Memory B cell (primary cell): Measurements from ENCODE around the gene GRK6.

Experiments used
- ATAC-seq: fragments of 150-1000 bp; cut with Tn5 transposase; 2 replicates; pipeline ENCODE4 v1.10.0; 2021; ENCODE audit warnings: low read depth, mild to moderate bottlenecking, moderate library complexity
- DNase-seq, 2 donors: peaks; one replicate each; pipeline ENCODE4 v3.0.0; 2022; ENCODE audit warnings: low spot score in 2 of 2
- H3K27ac Mint-ChIP-seq: one replicate; pipeline ENCODE4 v1.8.0; 2022; ENCODE audit warnings: mild to moderate bottlenecking, moderate library complexity, mixed read lengths
- H3K27me3 Mint-ChIP-seq: one replicate; pipeline ENCODE4 v1.8.0; 2022; ENCODE audit warnings: mixed read lengths
- H3K36me3 Mint-ChIP-seq: one replicate; pipeline ENCODE4 v1.8.0; 2022; ENCODE audit warnings: mild to moderate bottlenecking, mixed read lengths
- H3K4me1 Mint-ChIP-seq: one replicate; pipeline ENCODE4 v1.8.0; 2022; ENCODE audit warnings: mixed read lengths
- H3K4me3 Mint-ChIP-seq: one replicate; pipeline ENCODE4 v1.8.0; 2022; ENCODE audit warnings: mild to moderate bottlenecking, moderate library complexity, mixed read lengths
- H3K9me3 Mint-ChIP-seq: one replicate; pipeline ENCODE4 v1.8.0; 2022; ENCODE audit warnings: mixed read lengths

Gene GRK6

GRCh38 chr5:177490311-177490991 lies 64.0 kb downstream of the GRK6 start:
- Mint-ChIP-seq H3K4me1 (peaks cover 31% of the 10 kb centered on the region), H3K27ac (peak overlapping the region; percentile 16), H3K4me3 (no peak overlapping the region)

DNA sequence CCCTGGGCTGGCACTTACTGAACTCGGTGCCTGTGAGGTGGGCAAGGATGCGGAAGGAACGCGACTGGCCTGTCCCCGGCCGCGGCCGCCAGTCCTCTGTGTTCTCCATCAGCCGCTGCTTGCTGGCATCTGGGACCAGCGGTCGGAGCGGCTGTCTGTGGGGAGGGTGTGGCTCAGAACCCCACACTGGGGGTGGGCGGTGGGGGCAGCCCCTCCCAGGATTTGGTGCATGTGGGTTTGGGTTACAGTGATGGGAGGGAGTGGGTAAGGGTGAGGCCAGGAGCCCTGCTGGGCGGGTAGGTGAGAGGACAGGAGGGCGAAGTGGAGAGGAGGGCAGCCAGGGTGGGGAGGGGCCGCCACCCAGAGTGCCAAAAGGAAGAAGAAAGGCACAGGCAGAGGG lies 64.5 kb downstream of the GRK6 start:
- ATAC-seq: no peak
- H3K4me1 Mint-ChIP-seq: peaks cover 31% of the 10 kb centered on the region

More at GRCh38 chr5:177490311-177490991, 64.0 kb downstream of the GRK6 start:
- H3K9me3 Mint-ChIP-seq: no peaks in the 10 kb centered on the region
- ATAC-seq (no peak), DNase-seq (no peak)
- H3K36me3 Mint-ChIP-seq: peaks cover 21% of the 10 kb centered on the region
- H3K27me3 Mint-ChIP-seq: no peaks in the 10 kb centered on the region

DNA sequence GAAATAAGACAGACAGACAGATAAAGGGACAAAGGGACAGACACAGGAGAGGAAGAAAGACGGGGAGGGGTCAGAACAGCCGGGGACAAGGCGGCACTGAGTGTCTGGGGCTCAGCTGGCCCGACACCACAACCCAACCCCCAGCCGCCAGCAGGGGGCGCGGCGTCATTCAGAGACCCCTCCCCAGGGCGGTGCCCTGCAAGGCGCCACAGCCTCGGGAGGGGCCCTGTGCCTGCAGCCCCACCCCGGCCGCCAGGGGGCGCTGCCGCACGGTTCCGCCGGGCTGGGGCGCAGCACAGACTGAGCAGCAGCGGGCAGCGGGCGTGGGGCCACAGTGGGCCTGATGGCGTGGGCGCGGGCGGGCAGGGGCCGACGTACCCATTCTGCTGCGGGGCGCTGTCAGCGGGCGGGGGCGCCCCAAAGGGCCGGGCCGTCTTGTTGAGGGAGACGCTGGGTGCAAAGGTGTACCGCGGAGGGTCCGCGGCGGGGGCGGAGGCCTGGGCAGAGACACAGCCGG lies 65.0 kb downstream of the GRK6 start:
- no peak overlapping the region for H3K27ac Mint-ChIP-seq
- peaks cover 21% of the 10 kb centered on the region for H3K36me3 Mint-ChIP-seq
- H3K4me1 Mint-ChIP-seq: peaks cover 32% of the 10 kb centered on the region
- no peaks in the 10 kb centered on the region for H3K27me3 Mint-ChIP-seq
- ATAC-seq (no peak), DNase-seq (no peak)
- no peaks in the 10 kb centered on the region for H3K9me3 Mint-ChIP-seq
- H3K4me3 Mint-ChIP-seq: no peak overlapping the region

More for the DNA sequence above, 64.5 kb downstream of the GRK6 start:
- no peaks in the 10 kb centered on the region for H3K9me3 Mint-ChIP-seq
- DNase-seq: no peak
- H3K27ac Mint-ChIP-seq: no peak overlapping the region
- H3K27me3 Mint-ChIP-seq: no peaks in the 10 kb centered on the region
- H3K4me3 Mint-ChIP-seq: no peak overlapping the region
- H3K36me3 Mint-ChIP-seq: peaks cover 21% of the 10 kb centered on the region

DNA sequence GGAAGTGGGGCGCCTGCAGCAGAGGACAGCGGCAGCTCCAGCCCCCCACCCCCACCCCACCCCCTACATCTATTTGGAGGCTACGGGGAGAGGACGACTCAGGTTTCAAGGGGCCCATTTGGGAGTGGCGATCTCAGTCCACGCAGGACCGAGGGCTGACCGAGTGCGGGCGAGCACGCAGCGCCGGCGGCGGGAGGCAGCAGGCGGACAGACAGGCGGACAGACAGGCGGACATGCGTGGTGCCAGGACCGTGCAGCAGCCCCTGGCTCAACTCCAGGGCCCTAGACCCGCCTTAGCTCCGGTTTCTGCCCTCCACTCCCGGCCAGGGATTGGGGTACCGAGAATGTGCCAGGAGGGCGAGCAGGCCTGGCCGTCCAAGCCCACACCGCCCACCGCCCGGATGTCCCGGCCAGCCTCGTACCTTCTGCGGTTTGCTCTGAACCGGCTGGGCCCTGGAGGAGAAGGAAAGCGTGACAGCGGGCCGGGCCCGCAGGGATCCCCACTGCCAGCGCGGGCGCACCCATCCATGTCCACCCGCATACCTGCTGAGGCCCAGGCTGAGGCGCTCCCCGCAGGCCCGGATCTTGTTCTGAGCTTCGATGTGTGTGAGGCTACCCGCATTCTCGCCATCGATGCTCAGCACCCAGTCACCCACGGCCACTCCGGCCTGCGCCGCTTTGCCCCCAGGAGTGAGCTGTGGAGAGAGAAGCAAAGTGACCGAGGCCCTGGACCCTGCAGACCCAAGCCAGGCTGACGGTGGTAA lies 65.7 kb downstream of the GRK6 start:
- no peak overlapping the region for H3K27ac Mint-ChIP-seq
- H3K27me3 Mint-ChIP-seq: no peaks in the 10 kb centered on the region
- H3K4me3 Mint-ChIP-seq: no peak overlapping the region
- DNase-seq (no peak), ATAC-seq (no peak)
- H3K4me1 Mint-ChIP-seq: peaks cover 33% of the 10 kb centered on the region
- peaks cover 21% of the 10 kb centered on the region for H3K36me3 Mint-ChIP-seq
- no peaks in the 10 kb centered on the region for H3K9me3 Mint-ChIP-seq
